ENCODE data around the gene MED31. TPM values are rescaled to one million over a fixed set of nuclear protein-coding genes. Genes with fewer than 3 reads are reported as not detected.

MED31 gene
- total RNA-seq, 1 donor from 2014 or later, result 18.2 TPM

DNA sequence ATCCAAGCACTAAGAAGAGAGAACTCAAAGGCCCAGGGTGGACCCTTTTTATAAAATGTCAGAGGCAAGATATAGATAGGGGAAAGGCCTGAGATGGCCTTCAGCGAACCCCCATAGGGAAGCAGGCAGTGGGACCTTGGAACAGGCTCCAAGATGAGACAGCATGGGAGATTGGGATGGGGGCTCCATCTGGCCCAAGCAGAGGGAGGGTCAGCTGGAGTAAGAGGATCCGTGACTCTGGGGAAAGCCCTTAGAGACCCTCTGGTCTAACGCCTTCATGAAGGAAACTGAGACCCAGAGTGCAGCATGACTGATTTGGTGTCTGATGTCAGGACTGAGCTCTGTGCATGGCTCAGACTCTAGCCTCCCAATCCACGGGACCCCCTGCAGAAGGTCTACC lies 30.9 kb upstream of the MED31 start:
- Mint-ChIP-seq H3K4me1 (ENCODE audit: low read depth) (peaks cover 4% of the 10 kb centered on the region), H3K27ac (no peak overlapping the region), H3K27me3 (peaks cover 45% of the 10 kb centered on the region), H3K9me3 (ENCODE audit: low read depth) (no peaks in the 10 kb centered on the region), H3K4me3 (ENCODE audit: low read depth) (no peak overlapping the region), H3K36me3 (ENCODE audit: insufficient read depth) (no peaks in the 10 kb centered on the region)
- TF ChIP-seq, protein P1, sequence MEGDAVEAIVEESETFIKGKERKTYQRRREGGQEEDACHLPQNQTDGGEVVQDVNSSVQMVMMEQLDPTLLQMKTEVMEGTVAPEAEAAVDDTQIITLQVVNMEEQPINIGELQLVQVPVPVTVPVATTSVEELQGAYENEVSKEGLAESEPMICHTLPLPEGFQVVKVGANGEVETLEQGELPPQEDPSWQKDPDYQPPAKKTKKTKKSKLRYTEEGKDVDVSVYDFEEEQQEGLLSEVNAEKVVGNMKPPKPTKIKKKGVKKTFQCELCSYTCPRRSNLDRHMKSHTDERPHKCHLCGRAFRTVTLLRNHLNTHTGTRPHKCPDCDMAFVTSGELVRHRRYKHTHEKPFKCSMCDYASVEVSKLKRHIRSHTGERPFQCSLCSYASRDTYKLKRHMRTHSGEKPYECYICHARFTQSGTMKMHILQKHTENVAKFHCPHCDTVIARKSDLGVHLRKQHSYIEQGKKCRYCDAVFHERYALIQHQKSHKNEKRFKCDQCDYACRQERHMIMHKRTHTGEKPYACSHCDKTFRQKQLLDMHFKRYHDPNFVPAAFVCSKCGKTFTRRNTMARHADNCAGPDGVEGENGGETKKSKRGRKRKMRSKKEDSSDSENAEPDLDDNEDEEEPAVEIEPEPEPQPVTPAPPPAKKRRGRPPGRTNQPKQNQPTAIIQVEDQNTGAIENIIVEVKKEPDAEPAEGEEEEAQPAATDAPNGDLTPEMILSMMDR (IDR thresholded peaks at IDR 0.05; ENCODE audit: unreplicated experiment), result no peak
- DNase-seq (ENCODE audit: low spot score, unreplicated experiment), result no peak

DNA sequence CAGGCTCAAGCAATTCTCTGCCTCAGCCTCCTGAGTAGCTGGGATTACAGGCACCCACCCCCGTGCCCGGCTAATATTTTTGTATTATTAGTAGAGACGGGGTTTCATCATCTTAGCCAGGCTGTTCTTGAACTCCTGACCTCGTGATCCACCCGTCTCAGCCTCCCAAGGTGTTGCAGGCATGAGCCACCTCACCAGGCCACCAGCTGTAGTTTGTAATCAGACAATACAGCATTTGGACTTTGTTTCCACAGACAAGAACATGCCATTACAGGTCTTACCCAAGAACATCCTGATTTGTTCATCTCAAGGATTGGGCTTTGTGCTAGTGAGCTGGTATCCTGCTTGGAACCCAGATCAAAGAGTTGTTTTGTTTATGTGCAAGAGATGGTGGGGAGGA lies 30.3 kb upstream of the MED31 start:
- H3K27ac Mint-ChIP-seq, result no peak overlapping the region
- no peak overlapping the region for H3K4me3 Mint-ChIP-seq (ENCODE audit: low read depth)
- peaks cover 38% of the 10 kb centered on the region for H3K27me3 Mint-ChIP-seq
- no peaks in the 10 kb centered on the region for H3K9me3 Mint-ChIP-seq (ENCODE audit: low read depth)
- H3K36me3 Mint-ChIP-seq (ENCODE audit: insufficient read depth), result no peaks in the 10 kb centered on the region
- TF ChIP-seq, protein P1 (IDR thresholded peaks at IDR 0.05; ENCODE audit: unreplicated experiment), result no peak
- peaks cover 7% of the 10 kb centered on the region for H3K4me1 Mint-ChIP-seq (ENCODE audit: low read depth)
- no peak for DNase-seq (ENCODE audit: low spot score, unreplicated experiment)

DNA sequence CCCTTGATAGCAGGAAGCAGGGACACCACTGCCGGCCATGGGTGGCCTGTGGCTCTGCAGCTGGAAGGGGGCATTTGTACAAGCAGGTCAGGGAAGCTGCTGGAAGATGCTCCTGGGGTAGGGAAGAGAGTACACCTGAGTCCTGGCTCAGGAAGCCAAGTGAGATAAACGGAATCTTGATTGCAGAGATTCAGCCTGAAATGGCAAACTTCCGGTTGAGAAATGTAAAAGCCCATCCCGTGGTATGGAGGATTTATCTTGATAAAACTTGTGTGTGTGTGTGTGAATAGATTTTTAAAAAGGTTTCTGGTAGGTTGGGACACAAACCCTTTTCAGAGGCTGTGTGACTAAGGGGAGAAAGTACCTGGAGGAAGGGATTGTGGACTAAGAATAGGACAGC lies 29.8 kb upstream of the MED31 start:
- TF ChIP-seq, protein P1 (IDR thresholded peaks at IDR 0.05; ENCODE audit: unreplicated experiment), result no peak
- peaks cover 37% of the 10 kb centered on the region for H3K27me3 Mint-ChIP-seq

DNA sequence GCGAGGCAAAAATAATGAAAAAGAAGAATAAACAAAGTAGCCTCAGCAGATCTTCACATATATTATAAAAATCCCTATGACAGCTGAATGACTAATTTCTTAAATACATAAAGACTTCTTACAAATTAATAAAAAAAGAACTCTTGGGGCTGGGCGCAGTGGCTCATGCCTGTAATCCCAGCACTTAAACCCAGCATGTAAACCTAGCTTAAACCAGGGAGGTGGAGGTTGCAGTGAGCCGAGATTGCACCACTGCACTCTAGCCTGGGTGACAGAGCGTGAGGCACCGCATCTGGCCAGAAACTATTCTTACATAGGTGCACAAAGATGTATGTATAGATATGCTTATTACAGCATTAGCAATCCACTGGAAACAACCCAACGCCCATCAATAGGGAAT lies 27.8 kb upstream of the MED31 start:
- DNase-seq (ENCODE audit: low spot score, unreplicated experiment), result no peak
- Mint-ChIP-seq H3K9me3 (ENCODE audit: low read depth) (no peaks in the 10 kb centered on the region), H3K4me3 (ENCODE audit: low read depth) (no peak overlapping the region), H3K36me3 (ENCODE audit: insufficient read depth) (no peaks in the 10 kb centered on the region), H3K27me3 (peaks cover 23% of the 10 kb centered on the region), H3K27ac (no peak overlapping the region), H3K4me1 (ENCODE audit: low read depth) (peaks cover 7% of the 10 kb centered on the region)
- TF ChIP-seq, protein P1 (IDR thresholded peaks at IDR 0.05; ENCODE audit: unreplicated experiment), result no peak

More for the DNA sequence above, 29.8 kb upstream of the MED31 start:
- no peak overlapping the region for H3K27ac Mint-ChIP-seq
- H3K4me1 Mint-ChIP-seq (ENCODE audit: low read depth), result peaks cover 7% of the 10 kb centered on the region
- DNase-seq (ENCODE audit: low spot score, unreplicated experiment), result no peak
- no peaks in the 10 kb centered on the region for H3K9me3 Mint-ChIP-seq (ENCODE audit: low read depth)
- no peak overlapping the region for H3K4me3 Mint-ChIP-seq (ENCODE audit: low read depth)
- H3K36me3 Mint-ChIP-seq (ENCODE audit: insufficient read depth), result no peaks in the 10 kb centered on the region

DNA sequence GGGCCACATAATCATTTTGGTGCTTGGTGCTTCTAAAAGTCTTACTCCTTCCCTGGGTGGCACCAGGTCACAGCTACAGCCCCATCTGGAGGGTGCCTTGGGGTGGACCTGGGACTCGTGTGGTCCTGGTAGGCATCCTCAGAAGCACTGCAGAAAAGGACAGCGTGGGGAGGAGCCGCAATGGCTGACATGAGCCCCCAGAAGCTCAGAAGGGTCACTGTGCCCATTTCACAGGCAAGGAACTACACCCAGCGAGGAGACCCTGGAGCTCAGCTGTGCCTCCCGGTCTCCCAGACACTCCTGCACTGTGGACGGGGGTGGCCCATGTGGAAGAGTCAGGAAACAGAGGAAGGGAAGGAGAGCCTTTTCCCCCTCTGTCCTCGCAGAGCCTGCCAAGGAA lies 26.5 kb upstream of the MED31 start:
- peaks cover 22% of the 10 kb centered on the region for H3K27me3 Mint-ChIP-seq
- TF ChIP-seq, protein P1 (IDR thresholded peaks at IDR 0.05; ENCODE audit: unreplicated experiment), result no peak
- H3K4me3 Mint-ChIP-seq (ENCODE audit: low read depth), result no peak overlapping the region
- no peak for DNase-seq (ENCODE audit: low spot score, unreplicated experiment)
- no peak overlapping the region for H3K27ac Mint-ChIP-seq
- H3K4me1 Mint-ChIP-seq (ENCODE audit: low read depth), result peaks cover 6% of the 10 kb centered on the region
- H3K36me3 Mint-ChIP-seq (ENCODE audit: insufficient read depth), result no peaks in the 10 kb centered on the region
- no peaks in the 10 kb centered on the region for H3K9me3 Mint-ChIP-seq (ENCODE audit: low read depth)

Measured in progenitor cell of endocrine pancreas (in vitro differentiated cells).